Suprapubic skin (tissue), 4 donors: ENCODE data around the gene NUTM2F. TPM values are rescaled to one million over a fixed set of nuclear protein-coding genes. Genes with fewer than 3 reads are reported as not detected.
A peak's percentile ranks its signal among the peaks of the same experiment; 100 is the strongest.
"Not testable (repeated sequence)": the region's sequence is repeated elsewhere in the genome, so short reads cannot be mapped to it uniquely, and the experiment has no call there.

ENCODE experiments used
- DNase-seq, 2 donors: peaks; one replicate each; pipeline ENCODE4 v3.0.0-alpha.2; 2019; ENCODE audit warnings: low spot score in 2 of 2
- H3K27ac ChIP-seq: fragments of 200-600 bp; sonication (generic); one replicate; pipeline ENCODE4 v1.5.1; 2019
- H3K27me3 ChIP-seq: fragments of 200-600 bp; sonication (generic); one replicate; pipeline ENCODE4 v1.5.1; 2019
- H3K36me3 ChIP-seq: fragments of 200-600 bp; sonication (generic); one replicate; pipeline ENCODE4 v1.5.1; 2019
- H3K4me1 ChIP-seq: fragments of 200-600 bp; sonication (generic); one replicate; pipeline ENCODE4 v1.5.1; 2019
- H3K4me3 ChIP-seq: fragments of 200-600 bp; sonication (generic); one replicate; pipeline ENCODE4 v1.5.1; 2019; ENCODE audit warnings: mild to moderate bottlenecking
- H3K9me3 ChIP-seq: fragments of 200-600 bp; sonication (generic); one replicate; pipeline ENCODE4 v1.5.1; 2019
- POLR2A ChIP-seq, 2 donors: fragments of 450-650 bp; IDR thresholded peaks; one replicate each; pipeline ENCODE4 v1.6.1; 2017; ENCODE audit warnings: antibody characterized with exemption in 2 of 2, mild to moderate bottlenecking in 2 of 2, moderate library complexity in 2 of 2
- POLR2AphosphoS5 ChIP-seq, 3 donors: sonication (generic); formaldehyde crosslinking; IDR thresholded peaks; one replicate each; pipeline ENCODE4 v1.6.1; 2017; ENCODE audit warnings: antibody characterized with exemption in 3 of 3
- WGBS: methylation state at CpG from one replicate; pipeline ENCODE4 v1.1.5; 2018; 5-methylcytosine and 5-hydroxymethylcytosine counted together
- total RNA-seq, 4 donors: library from RNA; depleted of rRNA; stranded (reverse); fragments of >200 nt; gene quantifications; one replicate each; pipeline ENCODE4 v1.1.0, GENCODE V29; 2016

Gene NUTM2F
- under 1 TPM in 1 of 4 donors, not detected in 3; 0.24 TPM for total RNA-seq

DNA sequence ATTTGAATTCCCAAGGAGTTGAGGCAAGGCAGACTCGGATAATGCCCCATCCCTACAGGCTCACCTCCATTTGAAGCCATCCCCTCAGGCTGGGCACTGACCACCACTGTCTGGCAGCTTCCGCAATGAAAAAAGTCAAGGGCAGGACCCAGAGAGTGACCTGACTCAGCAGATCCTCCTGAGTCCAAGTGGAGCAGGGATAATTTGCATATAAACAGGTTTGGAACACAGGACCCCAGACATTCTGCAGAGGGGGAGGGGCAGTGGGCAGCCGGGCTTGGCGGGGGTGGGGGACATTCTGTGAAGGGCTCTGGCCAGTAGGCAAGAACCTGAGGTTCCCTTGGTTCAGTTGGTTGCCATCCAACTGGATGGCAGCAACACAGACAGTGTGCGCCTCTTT lies at the start of gene NUTM2F:
NUTM2F (minus strand) TSS at position 101 of the 400 bp plus-strand sequence; CDS start at position 80, 21 bp downstream.
- not testable (repeated sequence) for H3K4me3 ChIP-seq, H3K9me3 ChIP-seq, H3K36me3 ChIP-seq, H3K27ac ChIP-seq, DNase-seq, H3K4me1 ChIP-seq, H3K27me3 ChIP-seq
- no CpG with 5 or more reads among the region's 5 CpGs for WGBS

GRCh38 chr9:94375197-94375596 lies 46.8 kb upstream of the NUTM2F start:
- not testable (repeated sequence) for H3K9me3 ChIP-seq, H3K36me3 ChIP-seq, H3K27me3 ChIP-seq, DNase-seq, H3K4me1 ChIP-seq
- Histone ChIP-seq H3K27ac (peak overlapping the region; percentile 89), H3K4me3 (peak overlapping the region; percentile 58)
- 0% methylated on average over 7 of the region's 19 CpGs for WGBS

GRCh38 chr9:94374176-94375056 lies 46.0 kb upstream of the NUTM2F start:
- peak; percentile 89 to 93 for DNase-seq
- H3K27ac ChIP-seq: peak overlapping the region; percentile 89
- H3K4me3 ChIP-seq: peak overlapping the region; percentile 58
- WGBS: 0% methylated on average over 19 of the region's 106 CpGs
- not testable (repeated sequence) for H3K36me3 ChIP-seq, H3K4me1 ChIP-seq, H3K27me3 ChIP-seq, H3K9me3 ChIP-seq
- peak; percentile 14 to 49 for TF ChIP-seq POLR2A (IDR thresholded peaks at IDR 0.05)
- TF ChIP-seq POLR2AphosphoS5 (IDR thresholded peaks at IDR 0.05): peak in 1 of 3 donors; percentile 39

GRCh38 chr9:94373779-94374175 lies 45.3 kb upstream of the NUTM2F start:
- not testable (repeated sequence) for DNase-seq, H3K36me3 ChIP-seq, H3K4me1 ChIP-seq, H3K27me3 ChIP-seq, H3K9me3 ChIP-seq
- Histone ChIP-seq H3K27ac (peak overlapping the region; percentile 89), H3K4me3 (peak overlapping the region; percentile 58)
- WGBS: 37% methylated on average over 7 of the region's 11 CpGs

DNA sequence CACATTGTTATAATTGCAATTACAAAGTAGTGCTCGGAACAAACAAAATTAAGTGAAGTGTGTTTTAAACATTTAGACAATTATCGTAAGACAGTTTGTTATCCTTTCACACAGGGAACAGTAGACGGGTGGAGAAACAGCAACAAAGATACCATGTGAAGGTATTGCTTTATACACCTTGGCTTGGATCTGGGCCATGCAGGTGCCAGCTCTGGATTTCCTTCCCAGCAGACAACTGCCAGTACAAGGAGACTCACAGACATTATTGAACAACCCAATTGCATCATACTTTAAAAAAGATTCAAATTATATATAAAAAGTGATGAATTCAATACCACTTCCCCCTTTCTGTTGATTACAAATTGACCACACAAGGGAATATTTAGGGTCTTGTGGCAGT lies 41.8 kb upstream of the NUTM2F start:
- H3K9me3 ChIP-seq, H3K4me3 ChIP-seq, H3K36me3 ChIP-seq, H3K4me1 ChIP-seq, DNase-seq, H3K27me3 ChIP-seq, H3K27ac ChIP-seq: not testable (repeated sequence)
- 73% methylated on average over 3 of the region's 3 CpGs for WGBS

DNA sequence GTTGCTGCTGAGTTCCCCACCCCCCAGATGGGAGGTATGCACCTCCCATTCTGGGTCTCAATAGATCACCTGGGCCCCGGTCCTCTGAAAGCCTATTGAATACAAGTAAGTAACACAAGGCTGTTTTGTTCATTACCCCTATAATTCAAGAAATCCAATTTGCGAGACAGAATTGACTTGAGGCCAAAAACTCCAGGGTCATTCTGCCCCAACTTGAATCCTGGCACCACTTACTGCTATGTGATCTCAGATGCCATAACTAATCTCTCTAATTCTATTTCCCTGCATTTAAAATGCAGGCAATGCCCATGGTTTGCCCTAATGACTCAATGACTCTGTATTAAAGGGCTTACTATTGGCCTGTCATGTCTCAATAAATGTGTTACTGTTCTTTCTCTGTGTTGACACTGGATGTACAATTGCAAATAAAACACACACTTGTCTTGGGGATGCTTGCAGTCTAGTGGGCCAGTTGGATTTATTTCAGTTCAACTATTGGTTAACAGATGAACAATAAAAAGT lies 35.7 kb upstream of the NUTM2F start:
- not testable (repeated sequence) for H3K27ac ChIP-seq
- WGBS: 67% methylated on average over 1 of the region's 2 CpGs

DNA sequence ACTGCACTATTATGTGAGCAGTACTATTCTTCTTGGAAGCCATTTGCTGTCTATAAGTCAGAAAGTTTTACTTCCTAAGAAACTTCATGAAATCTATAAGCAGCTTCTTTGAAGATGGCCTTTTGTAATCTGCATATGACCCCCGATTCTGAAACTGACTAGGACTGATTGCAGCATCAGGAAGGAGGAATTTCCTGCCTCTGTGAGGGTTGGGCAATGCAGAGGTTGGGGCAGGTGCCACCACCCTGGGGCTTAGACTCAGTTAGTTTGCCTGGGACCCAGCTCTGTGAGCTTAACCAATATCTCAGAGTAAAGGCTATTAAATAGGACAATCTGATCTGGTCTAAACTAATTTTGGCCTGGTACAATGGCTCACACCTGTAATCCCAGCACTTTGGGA lies 28.7 kb upstream of the NUTM2F start:
- H3K4me1 ChIP-seq, H3K27ac ChIP-seq, H3K27me3 ChIP-seq, H3K9me3 ChIP-seq, DNase-seq, H3K4me3 ChIP-seq, H3K36me3 ChIP-seq: not testable (repeated sequence)
- no CpG with 5 or more reads among the region's 1 CpG for WGBS

More for the DNA sequence above, 35.7 kb upstream of the NUTM2F start:
- DNase-seq, H3K27me3 ChIP-seq, H3K9me3 ChIP-seq, H3K36me3 ChIP-seq, H3K4me1 ChIP-seq, H3K4me3 ChIP-seq: not testable (repeated sequence)

GRCh38 chr9:94351901-94352723 lies 23.7 kb upstream of the NUTM2F start:
- H3K4me3 ChIP-seq, H3K27me3 ChIP-seq, H3K27ac ChIP-seq, H3K36me3 ChIP-seq, H3K9me3 ChIP-seq, DNase-seq, H3K4me1 ChIP-seq: not testable (repeated sequence)
- no CpG with 5 or more reads among the region's 4 CpGs for WGBS

GRCh38 chr9:94348754-94349153 lies 20.3 kb upstream of the NUTM2F start:
- not testable (repeated sequence) for H3K4me1 ChIP-seq, H3K27ac ChIP-seq, H3K27me3 ChIP-seq, H3K4me3 ChIP-seq, H3K9me3 ChIP-seq, DNase-seq, H3K36me3 ChIP-seq
- WGBS: no CpG with 5 or more reads among the region's 3 CpGs

- not testable (repeated sequence) for H3K9me3 ChIP-seq, DNase-seq, H3K4me1 ChIP-seq, H3K36me3 ChIP-seq, H3K27me3 ChIP-seq, H3K27ac ChIP-seq, H3K4me3 ChIP-seq
- 79% methylated on average over 16 of the region's 16 CpGs for WGBS
Measured at GRCh38 chr9:94347451-94347850, 19.0 kb upstream of the NUTM2F start.

DNA sequence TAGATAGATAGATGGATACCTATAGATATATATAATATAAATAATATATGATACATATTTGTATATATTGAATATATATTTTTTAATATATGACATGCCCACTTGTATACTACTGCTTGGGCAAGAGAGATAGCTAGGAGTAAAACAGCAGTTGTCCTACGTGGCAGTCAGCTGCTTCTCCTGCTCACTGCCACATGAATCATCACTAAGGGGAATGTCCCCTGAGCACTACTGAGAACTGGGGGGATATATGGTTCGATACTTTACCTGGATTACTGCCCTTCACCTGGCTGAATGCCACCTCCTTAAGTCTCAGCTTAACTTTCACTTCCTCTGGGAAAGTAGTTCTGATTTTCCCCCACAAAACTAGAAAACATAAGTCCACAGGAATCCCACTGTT lies 13.3 kb upstream of the NUTM2F start:
- WGBS: 80% methylated on average over 1 of the region's 2 CpGs
- not testable (repeated sequence) for H3K27me3 ChIP-seq, H3K27ac ChIP-seq, H3K4me1 ChIP-seq, H3K4me3 ChIP-seq, H3K9me3 ChIP-seq, H3K36me3 ChIP-seq, DNase-seq

GRCh38 chr9:94340750-94341149 lies 12.3 kb upstream of the NUTM2F start:
- not testable (repeated sequence) for H3K36me3 ChIP-seq, H3K27me3 ChIP-seq, H3K4me3 ChIP-seq, H3K9me3 ChIP-seq, H3K4me1 ChIP-seq, DNase-seq, H3K27ac ChIP-seq
- 100% methylated on average over 2 of the region's 6 CpGs for WGBS

DNA sequence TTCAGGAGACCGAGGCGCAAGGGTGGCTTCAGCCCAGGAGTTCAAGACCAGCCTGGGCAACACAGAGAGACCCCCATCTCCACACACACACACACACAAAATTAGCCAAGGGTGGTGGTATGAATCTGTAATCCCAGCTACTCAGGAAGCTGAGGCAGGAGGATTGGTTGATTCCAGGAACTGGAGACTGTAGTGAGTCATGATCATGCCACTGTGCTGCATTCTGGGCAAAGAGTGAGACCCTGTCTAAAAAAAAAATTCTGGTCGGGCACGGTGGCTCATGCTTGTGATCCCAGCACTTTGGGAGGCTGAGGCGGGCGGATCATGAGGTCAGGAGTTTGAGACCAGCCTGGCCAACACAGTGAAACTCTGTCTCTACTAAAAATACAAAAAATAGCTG lies 11.2 kb upstream of the NUTM2F start:
- H3K27ac ChIP-seq, H3K27me3 ChIP-seq, H3K4me1 ChIP-seq, DNase-seq, H3K4me3 ChIP-seq, H3K36me3 ChIP-seq, H3K9me3 ChIP-seq: not testable (repeated sequence)
- WGBS: 95% methylated on average over 6 of the region's 6 CpGs

DNA sequence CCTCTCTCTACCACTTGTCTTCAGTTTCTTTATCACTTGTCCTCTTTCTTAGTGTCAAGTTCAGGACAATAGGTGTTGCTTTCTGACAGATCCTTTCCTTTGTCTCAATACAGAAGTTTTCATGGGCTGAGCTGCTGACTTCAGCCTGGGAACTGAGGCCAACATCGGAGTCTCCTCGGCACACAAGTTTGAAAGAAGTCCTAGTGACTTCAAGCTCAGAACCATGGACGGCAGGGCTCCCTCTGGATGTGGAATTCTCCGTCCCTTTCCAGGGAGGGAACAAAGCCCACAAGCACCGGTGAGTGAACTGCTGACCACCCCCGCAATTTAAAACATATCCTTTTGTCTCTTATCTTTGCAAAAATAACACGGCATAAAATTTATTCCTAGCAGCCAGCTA lies 10.3 kb upstream of the NUTM2F start:
- 76% methylated on average over 6 of the region's 7 CpGs for WGBS

More for the DNA sequence above, 10.3 kb upstream of the NUTM2F start:
- H3K27ac ChIP-seq, DNase-seq, H3K9me3 ChIP-seq, H3K4me1 ChIP-seq, H3K4me3 ChIP-seq, H3K27me3 ChIP-seq, H3K36me3 ChIP-seq: not testable (repeated sequence)
